DOHH2 (cell line): ENCODE measurements around the gene CNGB1.

Experiments
- CTCF ChIP-seq: fragments of 200-600 bp; sonication (generic); IDR thresholded peaks from one replicate; pipeline ENCODE4 v1.5.1; 2014; ENCODE audit warnings: antibody characterized with exemption, mild to moderate bottlenecking, low read depth, low read length; ENCODE audit not compliant: poor library complexity, severe bottlenecking
- EZH2phosphoT487 ChIP-seq: fragments of 200-600 bp; sonication (generic); IDR thresholded peaks from 2 replicates; pipeline ENCODE4 v1.6.1; 2017; ENCODE audit warnings: borderline replicate concordance, mild to moderate bottlenecking, antibody characterized with exemption, low read length, moderate library complexity, mixed read lengths

- TF ChIP-seq CTCF (no peak), EZH2phosphoT487 (no peak)
Measured at GRCh38 chr16:57875347-57875746, 95.6 kb downstream of the CNGB1 start.
